Neural cell (in vitro differentiated cells): Measurements from ENCODE around the gene METTL1.

Experiments
- EP300 ChIP-seq: fragments of 450-650 bp; conservative IDR thresholded peaks from 2 replicates; pipeline ENCODE4 v1.6.1; 2014; ENCODE audit warnings: antibody characterized with exemption, mild to moderate bottlenecking, moderate library complexity; ENCODE audit not compliant: poor library complexity, severe bottlenecking
- EZH2 ChIP-seq: fragments of 200-600, 300-800 bp; shearing (Covaris generic), sonication (generic); IDR thresholded peaks from 2 replicates; pipeline ENCODE4 v1.6.1; 2014; ENCODE audit warnings: antibody characterized with exemption, low read length, borderline replicate concordance, mild to moderate bottlenecking; ENCODE audit not compliant: insufficient read depth, poor library complexity, severe bottlenecking
- MXI1 ChIP-seq: fragments of 450-650 bp; conservative IDR thresholded peaks from 2 replicates; pipeline ENCODE4 v1.6.1; 2014; ENCODE audit warnings: antibody characterized with exemption, mild to moderate bottlenecking; ENCODE audit not compliant: poor library complexity, severe bottlenecking
- POLR2AphosphoS5 ChIP-seq: IDR thresholded peaks from 2 replicates; pipeline ENCODE4 v1.6.1; 2012
- SMC3 ChIP-seq: fragments of 450-650 bp; conservative IDR thresholded peaks from 2 replicates; pipeline ENCODE4 v1.6.1; 2014; ENCODE audit warnings: antibody characterized with exemption, mild to moderate bottlenecking, moderate library complexity; ENCODE audit not compliant: poor library complexity
- TAF1 ChIP-seq: IDR thresholded peaks from 2 replicates; pipeline ENCODE4 v1.6.1; 2012; ENCODE audit warnings: low read depth
- TF ChIP-seq, protein P1 (sequence below): fragments of 450-650 bp; IDR thresholded peaks from 2 replicates; pipeline ENCODE4 v1.5.1; 2014; ENCODE audit warnings: antibody characterized with exemption, mild to moderate bottlenecking, moderate library complexity; ENCODE audit not compliant: poor library complexity, severe bottlenecking
- TF ChIP-seq, protein P2 (sequence below): IDR thresholded peaks from 2 replicates; pipeline ENCODE4 v1.6.1; 2012; ENCODE audit warnings: borderline replicate concordance

DNA sequence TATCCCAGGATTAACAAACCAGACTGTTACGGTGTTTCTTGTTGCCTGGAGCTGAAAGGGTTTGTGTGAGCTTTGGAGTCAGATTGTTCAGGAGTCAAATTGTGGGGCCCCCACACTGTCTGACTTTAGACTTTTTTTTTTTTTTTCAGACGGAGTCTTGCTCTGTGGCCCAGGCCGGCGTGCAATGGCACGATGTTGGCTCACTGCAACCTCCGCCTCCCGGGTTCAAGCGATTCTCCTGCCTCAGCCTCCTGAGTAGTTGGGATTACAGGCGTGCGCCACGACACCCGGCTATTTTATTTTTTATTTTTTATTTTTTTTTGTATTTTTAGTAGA, 11.5 kb upstream of the METTL1 start:
- TF ChIP-seq, protein P1, sequence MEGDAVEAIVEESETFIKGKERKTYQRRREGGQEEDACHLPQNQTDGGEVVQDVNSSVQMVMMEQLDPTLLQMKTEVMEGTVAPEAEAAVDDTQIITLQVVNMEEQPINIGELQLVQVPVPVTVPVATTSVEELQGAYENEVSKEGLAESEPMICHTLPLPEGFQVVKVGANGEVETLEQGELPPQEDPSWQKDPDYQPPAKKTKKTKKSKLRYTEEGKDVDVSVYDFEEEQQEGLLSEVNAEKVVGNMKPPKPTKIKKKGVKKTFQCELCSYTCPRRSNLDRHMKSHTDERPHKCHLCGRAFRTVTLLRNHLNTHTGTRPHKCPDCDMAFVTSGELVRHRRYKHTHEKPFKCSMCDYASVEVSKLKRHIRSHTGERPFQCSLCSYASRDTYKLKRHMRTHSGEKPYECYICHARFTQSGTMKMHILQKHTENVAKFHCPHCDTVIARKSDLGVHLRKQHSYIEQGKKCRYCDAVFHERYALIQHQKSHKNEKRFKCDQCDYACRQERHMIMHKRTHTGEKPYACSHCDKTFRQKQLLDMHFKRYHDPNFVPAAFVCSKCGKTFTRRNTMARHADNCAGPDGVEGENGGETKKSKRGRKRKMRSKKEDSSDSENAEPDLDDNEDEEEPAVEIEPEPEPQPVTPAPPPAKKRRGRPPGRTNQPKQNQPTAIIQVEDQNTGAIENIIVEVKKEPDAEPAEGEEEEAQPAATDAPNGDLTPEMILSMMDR: no peak
- TF ChIP-seq SMC3 (no peak), EZH2 (no peak), MXI1 (no peak), POLR2AphosphoS5 (no peak), TAF1 (no peak), EP300 (no peak)
- TF ChIP-seq, protein P2, sequence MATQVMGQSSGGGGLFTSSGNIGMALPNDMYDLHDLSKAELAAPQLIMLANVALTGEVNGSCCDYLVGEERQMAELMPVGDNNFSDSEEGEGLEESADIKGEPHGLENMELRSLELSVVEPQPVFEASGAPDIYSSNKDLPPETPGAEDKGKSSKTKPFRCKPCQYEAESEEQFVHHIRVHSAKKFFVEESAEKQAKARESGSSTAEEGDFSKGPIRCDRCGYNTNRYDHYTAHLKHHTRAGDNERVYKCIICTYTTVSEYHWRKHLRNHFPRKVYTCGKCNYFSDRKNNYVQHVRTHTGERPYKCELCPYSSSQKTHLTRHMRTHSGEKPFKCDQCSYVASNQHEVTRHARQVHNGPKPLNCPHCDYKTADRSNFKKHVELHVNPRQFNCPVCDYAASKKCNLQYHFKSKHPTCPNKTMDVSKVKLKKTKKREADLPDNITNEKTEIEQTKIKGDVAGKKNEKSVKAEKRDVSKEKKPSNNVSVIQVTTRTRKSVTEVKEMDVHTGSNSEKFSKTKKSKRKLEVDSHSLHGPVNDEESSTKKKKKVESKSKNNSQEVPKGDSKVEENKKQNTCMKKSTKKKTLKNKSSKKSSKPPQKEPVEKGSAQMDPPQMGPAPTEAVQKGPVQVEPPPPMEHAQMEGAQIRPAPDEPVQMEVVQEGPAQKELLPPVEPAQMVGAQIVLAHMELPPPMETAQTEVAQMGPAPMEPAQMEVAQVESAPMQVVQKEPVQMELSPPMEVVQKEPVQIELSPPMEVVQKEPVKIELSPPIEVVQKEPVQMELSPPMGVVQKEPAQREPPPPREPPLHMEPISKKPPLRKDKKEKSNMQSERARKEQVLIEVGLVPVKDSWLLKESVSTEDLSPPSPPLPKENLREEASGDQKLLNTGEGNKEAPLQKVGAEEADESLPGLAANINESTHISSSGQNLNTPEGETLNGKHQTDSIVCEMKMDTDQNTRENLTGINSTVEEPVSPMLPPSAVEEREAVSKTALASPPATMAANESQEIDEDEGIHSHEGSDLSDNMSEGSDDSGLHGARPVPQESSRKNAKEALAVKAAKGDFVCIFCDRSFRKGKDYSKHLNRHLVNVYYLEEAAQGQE: no peak
